ENCODE results near the gene NEK6. TPM values are rescaled to one million over a fixed set of nuclear protein-coding genes. Genes with fewer than 3 reads are reported as not detected.

NEK6 gene
- total RNA-seq, 1 donor from 2014 or later: 7.7 TPM

DNA sequence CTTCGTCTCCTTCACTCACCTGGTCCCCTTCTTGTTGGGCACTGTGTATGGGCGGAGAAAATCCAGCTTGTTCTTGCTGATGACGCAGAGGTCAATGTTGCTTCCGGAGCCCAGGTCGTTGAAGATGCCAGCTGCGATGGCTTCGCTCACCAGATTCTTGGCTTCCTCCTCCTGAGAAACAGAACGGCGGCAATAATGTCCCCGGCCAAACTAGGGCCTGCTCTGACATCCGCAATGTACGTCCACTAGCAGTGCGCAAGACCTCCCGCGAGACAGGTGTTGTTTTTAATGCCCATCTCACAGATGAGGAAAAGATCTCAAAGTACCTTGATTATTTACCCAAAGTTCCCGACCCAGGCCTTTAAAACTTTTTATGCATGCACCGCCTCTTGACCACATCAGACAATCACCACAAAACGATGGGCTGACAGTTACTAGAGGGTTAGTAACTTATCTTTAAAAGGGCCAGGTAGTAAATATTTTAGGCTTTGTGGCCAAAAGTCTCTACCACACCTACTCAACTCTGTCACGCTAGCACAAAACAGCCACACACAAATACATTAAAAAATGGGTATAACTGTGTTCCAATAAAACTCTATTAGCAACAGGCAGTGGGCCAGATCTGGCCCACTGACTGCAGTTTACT, 99.1 kb downstream of the NEK6 start:
- DNase-seq: no peak
- intact Hi-C loops (cut with micrococcal nuclease): no loop called here
- ATAC-seq: no peak

DNA sequence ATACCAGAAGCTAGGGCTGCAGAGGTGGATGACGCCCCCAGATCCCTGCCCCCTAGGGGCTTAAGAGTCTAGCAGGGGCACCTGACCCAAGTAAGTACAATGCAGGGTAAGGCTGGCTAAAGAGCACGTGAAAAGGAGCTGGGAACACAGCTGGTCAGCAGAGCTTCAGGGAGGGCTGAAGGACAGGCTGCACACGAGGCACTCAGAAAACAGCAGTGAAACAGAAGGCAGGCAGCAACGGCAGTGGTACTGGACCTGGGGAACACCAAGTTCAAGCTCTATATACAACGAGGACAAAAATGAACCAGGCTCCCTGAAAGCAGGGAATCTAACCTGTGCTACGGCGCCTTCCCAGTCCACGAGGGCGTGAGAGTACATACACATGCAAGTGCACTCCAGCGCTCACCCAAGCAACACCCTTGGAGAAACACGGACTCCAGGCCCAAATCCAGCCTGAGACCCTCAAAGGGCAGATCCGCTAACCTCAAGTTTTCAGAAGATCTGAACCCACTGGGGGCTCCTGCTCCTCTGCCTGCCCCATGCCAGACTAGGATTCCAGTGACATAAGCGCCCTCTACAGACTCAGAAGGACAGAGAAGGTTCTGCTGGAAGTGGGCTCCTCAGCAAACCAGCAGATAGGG, 100.1 kb downstream of the NEK6 start:
- DNase-seq (no peak), ATAC-seq (peak; percentile 22)
- intact Hi-C loops (cut with micrococcal nuclease): no loop called here

DNA sequence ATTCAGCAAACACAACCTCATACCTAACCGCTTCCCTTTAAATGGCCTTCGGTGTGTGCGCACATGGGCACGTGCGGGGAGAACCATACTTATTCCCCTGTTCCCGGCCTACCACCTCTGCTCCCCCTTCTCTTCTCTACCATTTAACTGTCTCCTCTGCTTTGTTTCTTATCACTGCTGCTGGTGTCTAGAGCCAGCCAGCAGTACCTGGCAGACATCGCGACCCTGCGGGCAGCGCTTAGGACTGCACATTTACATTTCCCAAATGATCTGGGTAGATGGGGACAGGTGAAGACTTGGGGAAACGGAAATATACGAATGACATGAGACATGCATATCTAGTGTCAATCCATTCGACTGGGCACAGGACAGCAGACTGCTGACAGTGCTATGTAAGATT, 100.9 kb downstream of the NEK6 start:
- no peak for DNase-seq
- intact Hi-C loops (cut with micrococcal nuclease): no loop called here
- peak; percentile 56 for ATAC-seq

DNA sequence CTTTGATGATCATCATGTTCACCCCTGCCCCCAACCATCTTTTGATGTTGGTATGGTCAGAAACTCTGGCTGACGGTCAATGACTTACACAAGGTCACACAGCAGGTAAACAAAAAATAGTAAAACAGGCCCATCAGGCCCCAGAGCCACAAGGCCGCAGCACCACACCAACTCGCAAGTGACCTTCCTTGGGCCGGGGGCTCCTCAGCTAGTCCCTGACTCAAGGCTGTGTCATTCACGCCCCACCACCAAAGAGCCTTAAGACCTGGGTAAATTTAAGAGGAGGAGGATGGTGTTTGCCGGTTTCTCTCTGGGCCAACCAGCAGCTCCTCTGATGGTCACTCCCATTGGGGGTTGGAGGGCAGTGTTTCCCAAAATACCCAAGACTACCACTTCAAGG, 101.7 kb downstream of the NEK6 start:
- ATAC-seq (no peak), DNase-seq (no peak)
- intact Hi-C loops (cut with micrococcal nuclease): no loop called here

DNA sequence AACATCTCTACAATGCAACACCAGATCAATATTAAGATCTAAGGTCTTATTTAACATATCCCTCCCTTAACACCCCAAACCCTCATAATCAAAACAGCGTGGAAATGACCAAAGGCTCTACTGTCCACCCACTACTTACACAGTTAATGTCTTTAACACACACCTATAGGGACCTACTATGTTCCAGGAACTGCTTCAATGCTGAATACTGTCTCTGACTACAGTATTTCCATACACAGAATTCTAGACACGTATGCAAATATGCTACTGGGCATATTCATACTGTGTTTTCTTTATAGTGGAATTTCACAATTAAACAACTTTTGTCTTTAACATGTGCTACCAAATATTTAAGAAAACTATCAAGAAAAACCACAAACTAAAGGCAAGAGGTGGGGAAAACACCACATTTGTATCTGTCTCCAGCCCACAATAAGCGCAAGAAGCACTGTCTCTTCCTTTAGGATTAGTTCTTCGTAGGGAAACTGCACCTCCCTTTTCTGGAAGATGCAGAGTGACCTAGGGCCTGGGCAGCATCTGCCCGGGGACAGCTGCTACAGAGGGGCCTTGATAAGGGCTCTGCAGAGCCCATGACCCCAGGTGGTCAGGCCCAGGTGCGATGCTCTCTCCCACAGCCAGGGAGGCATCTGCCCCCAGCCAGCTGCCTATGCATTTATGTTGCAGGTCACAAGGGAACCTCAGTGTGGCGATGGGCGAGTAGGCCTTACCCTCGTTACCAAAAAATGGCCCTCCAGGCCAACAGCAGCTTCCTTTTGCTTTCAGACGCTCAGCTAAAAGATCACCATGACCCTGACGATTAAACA, 102.3 kb downstream of the NEK6 start:
- ATAC-seq: no peak
- no peak for DNase-seq
- intact Hi-C loops (cut with micrococcal nuclease): no loop called here

DNA sequence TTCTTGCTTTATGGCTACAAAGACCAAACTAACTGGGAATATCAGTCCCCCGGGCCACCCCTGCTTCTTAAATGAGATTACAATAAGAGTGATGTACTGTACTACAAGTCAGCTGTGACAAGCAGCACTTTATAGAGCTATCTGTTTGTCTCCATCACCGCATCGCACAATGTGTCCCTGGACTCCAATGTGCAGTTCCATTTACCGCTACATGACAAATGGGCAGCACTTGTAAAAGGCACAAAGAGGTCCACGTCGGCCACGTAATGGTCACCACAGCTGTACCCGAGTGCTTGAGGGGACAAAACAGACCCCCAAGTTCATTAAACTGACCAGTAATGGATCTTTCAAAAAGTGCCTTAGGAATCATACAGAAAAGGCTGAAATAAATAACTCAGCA, 103.4 kb downstream of the NEK6 start:
- ATAC-seq (no peak), DNase-seq (no peak)
- intact Hi-C loops (cut with micrococcal nuclease): no loop called here

DNA sequence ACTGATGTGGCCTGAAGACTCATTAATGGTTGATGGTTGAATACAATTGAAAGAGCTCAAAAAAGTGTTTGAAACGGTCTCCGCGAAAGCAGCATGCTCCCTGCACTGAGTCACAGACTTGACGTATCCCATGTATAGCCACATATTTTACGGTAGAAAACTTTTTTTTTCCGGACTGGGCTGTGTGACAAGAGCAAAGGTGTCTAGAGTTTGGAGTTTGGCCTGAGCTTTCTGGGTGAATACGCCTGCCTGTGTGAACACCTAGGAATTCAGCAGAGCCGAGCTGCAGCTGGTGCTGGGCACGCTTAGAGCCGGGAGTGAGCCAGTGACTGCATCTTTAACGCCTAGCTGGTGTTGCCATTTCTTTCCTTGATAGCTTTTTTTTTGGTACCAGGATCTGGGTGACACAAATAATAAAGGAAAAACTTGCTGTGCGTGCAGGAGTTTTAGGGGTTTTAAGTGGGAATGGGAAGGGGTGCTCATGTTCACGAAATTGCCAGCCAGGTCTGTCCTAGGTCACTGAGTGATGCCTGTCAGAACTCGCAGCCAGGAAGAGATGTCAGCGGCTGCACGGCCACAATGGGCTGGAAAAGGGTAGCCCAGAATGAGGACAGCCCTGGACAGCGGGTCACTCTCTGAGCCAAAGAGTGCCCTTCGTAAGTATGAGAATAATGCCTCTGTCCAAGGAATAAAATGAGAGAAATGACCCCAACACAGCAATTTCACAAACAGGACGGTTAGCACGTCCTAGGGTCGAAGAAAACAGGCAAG, 105.8 kb downstream of the NEK6 start:
- DNase-seq (no peak), ATAC-seq (no peak)
- intact Hi-C loops (cut with micrococcal nuclease): no loop called here

DNA sequence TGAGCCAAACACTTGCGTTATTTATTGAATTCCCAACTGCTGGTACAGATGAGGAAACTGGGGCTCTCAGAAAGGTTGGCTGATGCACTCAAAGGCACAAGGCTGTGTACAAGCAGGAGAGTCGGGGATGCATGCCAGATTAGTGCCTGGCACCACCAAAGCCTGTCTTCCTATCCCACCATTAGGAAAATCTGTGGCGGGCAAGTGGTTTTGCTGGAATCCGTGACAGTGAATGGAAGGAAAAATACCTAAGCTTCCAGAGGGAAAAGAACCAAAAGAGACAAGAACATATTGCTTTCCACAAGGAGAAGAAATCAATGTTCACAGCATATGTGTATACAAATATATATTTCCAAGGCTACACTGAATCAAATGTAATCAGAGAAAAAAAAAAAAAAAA, 106.4 kb downstream of the NEK6 start:
- intact Hi-C loops (cut with micrococcal nuclease): no loop called here
- DNase-seq (no peak), ATAC-seq (no peak)

DNA sequence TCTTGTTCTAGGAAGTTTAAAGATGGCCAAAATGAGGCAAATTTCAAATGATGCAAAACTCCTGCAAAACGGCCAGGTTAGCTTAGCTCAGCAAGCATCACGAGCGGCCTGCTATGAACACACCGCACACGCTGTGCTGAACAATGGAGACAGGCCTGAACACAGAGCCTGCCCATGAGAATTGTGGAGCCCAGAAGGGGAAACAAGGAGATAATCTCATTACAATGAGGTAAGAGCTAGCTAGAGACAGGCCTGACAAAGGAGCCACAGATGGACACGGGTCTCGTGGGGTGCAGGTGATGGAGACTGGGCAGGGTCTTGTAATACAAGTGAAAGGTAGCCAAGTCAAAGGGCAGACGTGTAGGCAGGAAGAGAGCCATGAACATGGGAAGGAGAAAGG, 107.3 kb downstream of the NEK6 start:
- intact Hi-C loops (cut with micrococcal nuclease): no loop called here
- DNase-seq (no peak), ATAC-seq (no peak)

DNA sequence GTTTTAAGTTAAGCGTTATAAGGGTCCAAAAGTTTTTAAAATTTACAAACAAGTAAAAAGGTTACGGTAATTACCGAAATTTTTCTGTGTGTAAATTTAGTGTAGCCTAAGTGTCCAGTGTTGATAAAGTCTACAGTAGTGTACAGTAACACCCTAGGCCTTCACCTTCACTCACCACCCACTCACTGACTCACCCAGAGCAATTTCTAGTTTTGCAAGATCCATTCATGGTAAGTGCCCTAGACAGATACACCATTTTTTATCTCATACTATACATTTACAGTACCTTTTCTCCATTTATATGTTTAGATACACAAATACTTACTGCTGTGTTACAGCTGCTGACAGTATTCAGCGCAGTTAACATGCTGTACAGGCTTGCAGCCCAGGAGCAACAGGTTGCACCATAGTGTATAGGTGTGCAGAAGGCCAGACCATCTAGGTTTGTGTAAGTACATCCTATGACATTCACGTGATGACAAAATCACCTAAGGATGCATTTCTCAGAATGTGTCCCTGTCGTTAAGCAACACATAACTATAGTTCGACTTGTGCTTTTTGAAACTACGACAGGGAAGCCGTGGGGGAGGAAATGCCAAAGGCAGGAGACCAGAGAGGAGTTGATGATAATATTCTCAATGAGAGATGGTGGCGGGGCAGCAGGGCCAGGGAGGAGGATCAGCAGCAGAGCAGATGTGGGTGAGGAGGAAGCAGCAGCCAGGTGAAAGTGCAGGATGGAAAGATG, 108.9 kb downstream of the NEK6 start:
- no peak for DNase-seq
- intact Hi-C loops (cut with micrococcal nuclease): no loop called here
- ATAC-seq: peak; percentile 32

DNA sequence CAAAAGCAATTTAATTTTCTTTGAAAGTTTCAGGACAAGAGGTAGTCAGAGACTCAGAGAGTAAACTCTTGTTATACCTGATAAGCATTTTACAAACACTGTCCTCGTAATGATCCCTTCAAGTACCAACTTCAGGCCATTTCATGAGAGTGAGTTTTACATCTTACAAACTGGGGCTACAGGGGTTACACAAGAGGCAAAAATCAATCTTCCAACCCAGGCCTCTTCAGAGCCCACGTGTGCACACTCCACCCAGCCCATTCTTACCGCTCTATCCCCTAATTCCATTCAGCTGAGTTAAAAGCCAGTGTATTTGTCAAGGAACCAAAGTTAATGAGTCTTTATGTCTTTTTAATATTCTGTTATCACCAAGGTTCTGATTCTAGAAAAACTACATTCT, 110.9 kb downstream of the NEK6 start:
- intact Hi-C loops (cut with micrococcal nuclease): no loop called here
- DNase-seq: no peak
- no peak for ATAC-seq

DNA sequence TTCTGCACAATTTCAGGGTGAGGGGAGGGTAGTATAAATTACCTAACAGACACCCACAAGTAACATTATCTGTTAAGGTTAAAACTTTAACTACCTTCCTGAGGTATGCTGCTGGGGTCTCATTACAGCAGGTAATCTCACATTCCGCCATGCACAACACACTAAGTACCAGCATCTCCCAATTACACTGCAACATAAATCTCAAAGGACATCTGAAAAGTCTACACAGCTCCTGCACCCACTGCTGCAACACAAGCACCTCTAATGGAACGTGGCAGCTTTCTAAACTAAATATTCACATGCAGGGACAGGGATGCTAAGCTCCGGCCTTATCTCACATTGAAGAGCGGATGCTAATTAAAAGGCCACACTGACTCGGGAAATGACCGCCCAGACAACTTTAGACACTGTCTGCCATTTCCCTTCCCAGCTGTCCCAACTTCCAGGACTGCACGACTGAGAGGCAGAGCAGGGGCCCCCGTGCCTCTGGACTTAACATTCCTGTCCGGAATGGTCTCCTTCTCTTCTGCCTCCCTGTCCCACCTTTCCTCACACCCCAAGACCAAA, 111.6 kb downstream of the NEK6 start:
- no peak for DNase-seq
- intact Hi-C loops (cut with micrococcal nuclease): no loop called here
- ATAC-seq: peak; percentile 20

DNA sequence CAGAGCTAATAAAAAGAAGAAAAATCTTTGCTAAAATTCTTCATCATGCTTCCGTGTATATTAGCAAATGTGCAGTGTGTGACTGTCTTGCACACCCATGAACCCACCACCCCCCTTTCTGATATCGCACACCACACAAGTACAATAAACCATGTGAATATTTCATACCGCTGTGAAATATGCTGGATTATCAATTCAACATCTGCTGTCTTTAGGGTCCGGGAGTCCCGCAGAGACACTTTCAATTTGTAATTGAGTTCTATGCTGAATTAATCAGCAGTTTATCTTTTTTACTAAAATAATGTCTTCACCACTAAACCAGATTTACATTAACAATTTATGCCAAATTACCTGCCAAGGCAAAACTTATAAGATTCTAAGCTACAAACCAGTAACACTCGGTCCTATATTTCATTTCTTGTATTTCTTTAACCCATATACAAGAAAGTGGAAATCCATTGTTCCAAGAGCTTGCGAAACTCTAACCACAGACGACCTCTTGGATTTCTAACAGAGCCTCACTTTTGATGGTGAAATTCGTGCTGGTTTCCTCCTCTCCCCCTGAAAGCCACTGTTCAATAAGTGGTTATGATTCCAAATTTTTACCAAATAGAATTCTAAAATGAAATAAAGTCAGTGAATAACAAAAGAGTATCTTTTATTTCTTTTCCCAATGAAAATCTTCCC, 113.3 kb downstream of the NEK6 start:
- no peak for ATAC-seq
- intact Hi-C loops (cut with micrococcal nuclease): no loop called here
- DNase-seq: no peak

DNA sequence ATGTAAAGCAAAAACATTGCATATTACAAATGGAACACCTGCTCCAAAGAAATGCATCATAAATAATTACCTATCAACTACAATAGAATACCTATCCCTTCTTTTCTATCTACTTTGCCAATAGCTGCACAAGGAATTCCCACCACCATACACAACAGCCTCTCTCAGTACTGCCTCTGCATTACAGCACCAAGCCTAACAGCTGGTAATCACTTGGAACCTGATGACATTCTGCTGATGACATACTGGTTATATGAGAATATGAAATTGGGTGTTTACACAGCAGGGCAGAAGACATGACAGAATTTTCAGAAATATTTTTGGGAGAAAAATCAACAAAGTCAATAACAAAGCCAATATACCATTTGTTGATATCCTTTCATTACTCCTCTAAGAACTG, 114.3 kb downstream of the NEK6 start:
- intact Hi-C loops (cut with micrococcal nuclease): no loop called here
- ATAC-seq: peak; percentile 33
- DNase-seq: no peak

DNA sequence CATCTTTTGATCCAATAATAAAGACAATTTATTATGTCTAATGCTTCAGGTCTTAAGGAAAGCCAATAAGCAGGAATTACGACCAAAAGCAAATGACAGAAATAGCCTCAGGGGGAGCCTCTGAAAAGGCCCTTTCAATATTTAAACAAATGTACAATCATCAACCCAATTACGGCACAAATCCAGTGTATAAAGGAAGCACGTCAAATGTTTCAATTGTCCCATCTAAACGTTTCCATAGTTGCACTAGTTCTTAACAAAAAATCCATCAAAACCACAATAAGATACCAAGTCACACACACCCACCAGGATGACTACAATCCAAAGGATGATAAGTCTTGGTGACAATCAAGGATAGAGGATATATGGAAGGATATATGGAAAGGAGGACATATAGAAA, 115.6 kb downstream of the NEK6 start:
- DNase-seq: no peak
- intact Hi-C loops (cut with micrococcal nuclease): no loop called here
- no peak for ATAC-seq

DNA sequence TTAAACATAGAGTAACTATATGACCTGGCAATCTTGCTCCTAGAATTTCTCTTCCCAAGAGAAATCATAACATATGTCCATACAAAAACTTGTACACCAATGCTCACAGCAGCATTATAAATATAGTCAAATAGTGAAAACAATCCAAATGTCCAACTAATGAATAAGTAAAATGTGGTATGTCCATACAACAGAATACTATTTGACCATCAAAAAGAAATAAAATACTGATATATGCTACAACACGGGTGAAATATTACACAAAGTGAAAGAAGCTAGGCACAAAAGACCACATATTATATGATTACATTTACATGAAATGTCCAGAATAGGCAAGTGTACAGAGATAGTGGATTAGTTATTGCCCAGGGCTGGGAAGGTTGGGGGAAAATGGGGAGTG, 116.1 kb downstream of the NEK6 start:
- intact Hi-C loops (cut with micrococcal nuclease): no loop called here
- ATAC-seq (no peak), DNase-seq (no peak)

DNA sequence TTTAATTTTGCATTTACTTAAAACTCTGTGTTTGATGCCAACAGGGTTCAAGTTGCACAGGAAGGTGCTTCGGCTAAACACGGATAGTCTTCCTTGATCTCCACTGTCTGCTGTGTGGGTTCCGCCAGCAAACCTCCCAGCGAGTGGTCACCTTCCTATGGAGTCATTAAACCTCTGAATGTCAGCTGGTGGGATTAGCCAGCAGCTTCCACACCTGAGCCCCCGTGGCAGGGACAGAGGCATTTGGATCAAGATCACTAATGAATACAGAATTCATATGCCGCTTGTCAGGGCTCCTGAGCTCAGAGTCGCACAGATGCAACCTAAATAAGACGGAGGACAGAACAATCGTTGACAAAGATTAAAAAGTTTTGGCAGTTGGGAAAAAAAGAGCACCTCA, 118.0 kb downstream of the NEK6 start:
- no peak for ATAC-seq
- intact Hi-C loops (cut with micrococcal nuclease): no loop called here
- DNase-seq: no peak

DNA sequence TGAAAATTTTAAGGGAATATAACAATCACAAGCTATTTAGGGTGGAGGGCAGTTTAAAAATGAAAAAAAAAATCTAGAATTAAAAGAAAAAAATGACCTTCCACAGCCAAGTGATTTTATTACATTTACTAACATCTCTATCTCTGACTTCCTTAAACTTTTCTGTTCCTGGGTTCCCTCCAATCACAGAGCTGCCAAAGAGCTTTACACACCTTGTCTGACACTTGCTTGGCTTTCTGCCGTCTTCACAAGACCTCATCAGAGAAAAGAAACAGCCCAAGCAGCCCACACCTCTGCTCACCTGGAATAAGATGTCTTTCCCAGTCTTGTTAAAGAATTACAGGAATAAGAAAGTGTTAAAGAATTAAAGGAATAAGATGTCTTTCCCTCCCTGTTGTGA, 118.6 kb downstream of the NEK6 start:
- intact Hi-C loops (cut with micrococcal nuclease): no loop called here
- ATAC-seq (peak; percentile 24), DNase-seq (no peak)
